HFF-Myc (cell line): ENCODE results near the gene DCLK2.

Experiments used
- DNase-seq: peaks from one replicate; pipeline ENCODE4 v3.0.0-alpha.2; 2011; ENCODE audit warnings: low read depth; ENCODE audit errors: extremely low read depth
- H3K4me3 ChIP-seq: replicated peaks from 2 replicates; pipeline ENCODE4 v1.5.1; 2011; ENCODE audit warnings: low read depth, mild to moderate bottlenecking, control low read depth, low read length
- TF ChIP-seq, protein P1 (sequence below): IDR thresholded peaks from 2 replicates; pipeline ENCODE4 v1.5.1; 2012; ENCODE audit warnings: mild to moderate bottlenecking, low read depth, low read length, control low read depth; ENCODE audit errors: missing control alignments

DCLK2 gene

DNA sequence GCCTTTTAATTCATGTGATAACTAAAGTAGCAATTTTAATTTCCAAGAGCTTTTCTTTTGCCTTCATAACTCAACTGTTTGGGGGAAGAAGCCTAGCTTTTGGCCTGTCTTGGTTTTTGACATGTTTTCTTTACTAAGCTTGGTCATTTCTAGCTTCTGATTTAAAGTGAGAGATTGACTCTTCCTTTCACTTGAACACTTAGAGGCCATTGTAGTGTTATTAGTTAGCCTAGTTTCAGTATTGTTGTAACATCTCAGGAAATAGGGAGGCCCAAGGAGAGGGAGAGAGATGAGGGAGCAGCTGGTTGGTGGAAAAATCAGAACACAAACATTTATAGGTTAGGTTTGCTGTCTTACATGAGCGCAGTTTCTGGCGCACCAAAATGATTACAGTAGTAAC lies 44.8 kb downstream of the DCLK2 start:
- no peak for DNase-seq
- no peak overlapping the region for H3K4me3 ChIP-seq
- TF ChIP-seq, protein P1, sequence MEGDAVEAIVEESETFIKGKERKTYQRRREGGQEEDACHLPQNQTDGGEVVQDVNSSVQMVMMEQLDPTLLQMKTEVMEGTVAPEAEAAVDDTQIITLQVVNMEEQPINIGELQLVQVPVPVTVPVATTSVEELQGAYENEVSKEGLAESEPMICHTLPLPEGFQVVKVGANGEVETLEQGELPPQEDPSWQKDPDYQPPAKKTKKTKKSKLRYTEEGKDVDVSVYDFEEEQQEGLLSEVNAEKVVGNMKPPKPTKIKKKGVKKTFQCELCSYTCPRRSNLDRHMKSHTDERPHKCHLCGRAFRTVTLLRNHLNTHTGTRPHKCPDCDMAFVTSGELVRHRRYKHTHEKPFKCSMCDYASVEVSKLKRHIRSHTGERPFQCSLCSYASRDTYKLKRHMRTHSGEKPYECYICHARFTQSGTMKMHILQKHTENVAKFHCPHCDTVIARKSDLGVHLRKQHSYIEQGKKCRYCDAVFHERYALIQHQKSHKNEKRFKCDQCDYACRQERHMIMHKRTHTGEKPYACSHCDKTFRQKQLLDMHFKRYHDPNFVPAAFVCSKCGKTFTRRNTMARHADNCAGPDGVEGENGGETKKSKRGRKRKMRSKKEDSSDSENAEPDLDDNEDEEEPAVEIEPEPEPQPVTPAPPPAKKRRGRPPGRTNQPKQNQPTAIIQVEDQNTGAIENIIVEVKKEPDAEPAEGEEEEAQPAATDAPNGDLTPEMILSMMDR, result no peak

DNA sequence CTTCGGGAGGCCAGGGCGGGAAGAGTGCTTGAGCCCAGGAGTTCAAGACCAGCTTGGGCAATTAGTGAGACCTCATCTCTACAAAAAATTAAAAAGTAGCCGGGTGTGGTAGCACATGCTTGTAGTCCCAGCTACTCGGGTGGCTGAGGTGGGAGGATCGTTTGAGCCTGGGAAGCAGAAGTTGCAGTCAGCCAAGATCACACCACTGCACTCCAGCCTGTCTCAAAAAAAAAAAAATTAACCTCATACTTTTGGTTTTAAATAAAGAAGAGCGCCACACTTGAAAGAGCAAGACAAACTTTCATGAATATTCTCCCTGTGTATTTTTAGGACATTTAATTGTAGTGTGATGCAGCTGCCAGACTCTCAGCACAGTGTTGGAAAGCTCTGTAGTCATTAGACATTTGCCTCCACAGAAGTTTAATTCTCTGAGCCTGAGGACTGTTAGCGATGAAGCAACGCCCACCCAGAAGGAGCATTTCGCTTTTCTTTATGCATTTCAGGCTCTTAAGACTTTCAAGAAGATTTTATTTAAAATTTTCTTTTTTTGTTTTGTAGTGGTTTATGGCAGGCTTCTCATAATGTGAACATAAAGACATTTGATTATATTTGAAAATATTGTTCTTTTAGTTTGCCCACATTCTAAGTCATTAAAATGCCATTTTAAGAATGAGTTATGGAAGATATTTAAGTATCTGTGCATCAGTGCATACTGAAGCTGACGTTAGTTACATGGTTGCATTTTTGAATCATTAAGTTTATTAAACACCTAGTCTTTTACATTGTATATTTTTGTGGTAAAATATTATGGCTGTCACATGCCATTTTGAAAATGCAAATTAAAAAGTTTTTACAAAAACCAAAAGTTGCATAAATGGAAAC lies 45.8 kb downstream of the DCLK2 start:
- H3K4me3 ChIP-seq, result no peak overlapping the region
- DNase-seq, result no peak
- TF ChIP-seq, protein P1, result no peak

DNA sequence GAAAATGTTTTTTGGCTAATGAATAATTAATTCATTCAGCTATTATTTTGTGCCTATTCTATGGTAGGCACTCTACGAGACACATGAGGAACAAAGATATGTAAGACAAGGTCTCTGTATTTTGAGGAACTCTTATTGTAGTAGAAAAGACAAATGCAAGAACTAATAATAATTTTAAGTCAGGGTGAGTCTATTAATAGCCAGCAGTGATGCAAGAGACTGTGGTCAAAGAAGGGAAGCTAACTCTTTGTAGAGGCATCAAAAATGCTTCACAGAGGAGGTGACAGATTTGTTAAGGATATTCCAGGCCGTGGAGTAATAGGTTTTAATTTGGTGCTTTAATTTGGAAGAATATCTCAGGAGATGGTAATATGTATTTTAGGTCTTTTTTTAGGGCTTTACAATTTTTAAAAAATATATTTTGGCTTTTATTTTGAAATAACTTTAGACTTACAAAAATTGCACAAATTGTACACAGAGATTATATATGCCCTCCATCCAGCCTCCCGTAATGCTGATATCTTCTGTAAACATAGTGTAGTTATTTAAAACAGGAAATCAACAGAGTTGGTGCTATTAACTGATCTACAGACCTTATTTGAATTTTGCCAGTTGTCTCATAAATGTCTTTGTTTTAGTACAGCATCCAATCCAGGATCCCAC lies 48.1 kb downstream of the DCLK2 start:
- no peak for DNase-seq
- TF ChIP-seq, protein P1, result no peak
- no peak overlapping the region for H3K4me3 ChIP-seq

DNA sequence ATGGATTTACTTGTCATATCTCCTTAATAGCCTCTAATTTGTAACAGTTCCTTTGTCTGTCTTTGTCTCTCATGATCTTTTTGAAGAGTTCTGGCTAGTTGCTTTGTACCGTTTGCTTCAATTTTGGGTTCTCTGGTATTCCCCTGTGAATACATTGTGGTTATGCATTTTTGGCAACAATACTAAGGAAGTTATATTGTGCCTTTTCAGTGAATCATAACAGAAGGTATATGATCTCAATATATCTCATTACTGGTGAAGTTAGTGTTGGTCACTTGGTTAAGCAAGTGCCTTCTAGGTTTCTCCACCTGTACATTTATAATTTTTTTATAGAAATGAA lies 48.6 kb downstream of the DCLK2 start:
- no peak overlapping the region for H3K4me3 ChIP-seq
- no peak for DNase-seq
- TF ChIP-seq, protein P1, result no peak

DNA sequence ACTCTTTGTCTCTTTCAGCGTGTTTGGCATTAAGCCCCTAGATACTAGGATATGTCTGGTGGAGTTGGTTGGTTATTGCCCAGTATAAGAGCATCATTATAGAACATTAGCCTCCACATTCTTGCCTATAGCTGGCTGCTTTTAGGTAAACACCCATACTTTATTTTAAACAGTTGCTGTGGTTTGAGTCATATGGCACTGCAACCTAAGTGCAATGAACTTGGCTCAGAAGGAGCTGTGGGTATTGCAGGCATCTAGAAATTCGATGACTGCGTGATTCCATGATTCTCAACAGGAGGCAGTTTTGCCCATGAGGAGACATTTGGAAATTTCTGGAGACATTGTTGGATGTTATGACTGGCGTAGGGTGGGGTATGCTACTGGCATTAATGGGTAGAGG lies 49.5 kb downstream of the DCLK2 start:
- TF ChIP-seq, protein P1, result no peak
- DNase-seq, result no peak
- no peak overlapping the region for H3K4me3 ChIP-seq

DNA sequence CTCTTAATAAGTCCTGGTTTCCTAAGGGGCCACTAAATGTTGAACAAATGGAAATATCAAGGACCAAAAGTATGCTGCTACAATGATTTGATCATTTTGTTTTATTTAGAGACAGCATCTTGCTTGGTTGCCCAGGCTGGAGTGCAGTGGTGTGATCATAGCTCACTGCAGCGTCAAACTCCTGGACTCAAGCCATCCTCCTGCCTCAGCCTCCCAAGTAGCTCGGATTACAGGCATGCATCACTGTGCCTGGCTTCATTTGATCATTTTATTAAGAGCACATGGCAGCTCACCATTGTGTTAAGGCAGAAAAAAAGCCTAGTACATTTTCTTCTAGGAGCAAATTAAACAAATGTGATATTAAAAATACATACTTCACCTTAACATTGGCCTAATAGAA lies 52.7 kb downstream of the DCLK2 start:
- TF ChIP-seq, protein P1, result no peak
- DNase-seq, result no peak
- H3K4me3 ChIP-seq, result no peak overlapping the region
